Activated naive CD8-positive, alpha-beta T cell treated with anti-CD3 and anti-CD28 coated beads, Interleukin-2, amount 10 ng/mL, durations not matched to agents 7 days and 5 days (primary cell): ENCODE results near the gene PPP6R1. TPM values are rescaled to one million over a fixed set of nuclear protein-coding genes. Genes with fewer than 3 reads are reported as not detected.

Source experiments
- ATAC-seq: fragments of 150-1000 bp; cut with Tn5 transposase; one replicate; pipeline ENCODE4 v1.10.0; 2021; ENCODE audit warnings: low read depth, moderate library complexity
- POLR2A ChIA-PET: fragments of 350-600 bp; sonication (Branson Sonifier 250); formaldehyde crosslinking; loops from one replicate; lab custom pipeline; 2021; ENCODE audit warnings: antibody characterized with exemption; lab: Charles Lee
- DNase-seq: peaks from one replicate; pipeline ENCODE4 v3.0.0; 2021
- H3K27ac Mint-ChIP-seq: one replicate; pipeline ENCODE4 v1.8.0; 2022; ENCODE audit warnings: mild to moderate bottlenecking, mixed read lengths
- H3K27me3 Mint-ChIP-seq: one replicate; pipeline ENCODE4 v1.8.0; 2022; ENCODE audit warnings: mild to moderate bottlenecking, moderate library complexity, mixed read lengths
- H3K36me3 Mint-ChIP-seq: one replicate; pipeline ENCODE4 v1.8.0; 2021; ENCODE audit warnings: mild to moderate bottlenecking, mixed read lengths
- H3K4me1 Mint-ChIP-seq: one replicate; pipeline ENCODE4 v1.8.0; 2021; ENCODE audit warnings: mixed read lengths
- H3K4me3 Mint-ChIP-seq: one replicate; pipeline ENCODE4 v1.8.0; 2022; ENCODE audit warnings: mild to moderate bottlenecking, moderate library complexity, mixed read lengths
- H3K9me3 Mint-ChIP-seq: one replicate; pipeline ENCODE4 v1.8.0; 2021; ENCODE audit warnings: mixed read lengths
- total RNA-seq, 2 experiments: library from RNA; stranded (reverse); gene quantifications; one replicate each; pipeline ENCODE4 v1.2.3, GENCODE V29; 2021

Gene PPP6R1
- total RNA-seq, 2 experiments from 2014 or later: 211 to 226 TPM

GRCh38 chr19:55252760-55253663 is 5.8 kb downstream of the PPP6R1 start:
- Mint-ChIP-seq H3K36me3 (peaks cover 34% of the 10 kb centered on the region), H3K9me3 (no peaks in the 10 kb centered on the region), H3K27ac (peak overlapping the region; percentile 99), H3K4me1 (peaks cover 55% of the 10 kb centered on the region), H3K4me3 (peak overlapping the region; percentile 99), H3K27me3 (no peaks in the 10 kb centered on the region)
- POLR2A ChIA-PET: interaction anchor here (0.6 to 8.4 kb wide), 11 partner anchors 9 to 881 kb away, joined by 3 to 120 read pairs (median 10); partner anchors contain the start of genes HSPBP1, KMT5C, PPP1R12C and TMEM238
- DNase-seq: no peak
- no peak for ATAC-seq

- H3K27me3 Mint-ChIP-seq: no peaks in the 10 kb centered on the region
- H3K9me3 Mint-ChIP-seq: no peaks in the 10 kb centered on the region
- DNase-seq: no peak
- H3K27ac Mint-ChIP-seq: peak overlapping the region; percentile 95
- H3K36me3 Mint-ChIP-seq: peaks cover 30% of the 10 kb centered on the region
- POLR2A ChIA-PET: interaction anchor here (0.6 to 2.0 kb wide), 2 partner anchors 8 to 10 kb away, joined by 3 to 8 read pairs; partner anchors contain the start of gene PPP6R1
- peak overlapping the region; percentile 99 for H3K4me3 Mint-ChIP-seq
- H3K4me1 Mint-ChIP-seq: peaks cover 45% of the 10 kb centered on the region
- peak; percentile 4 for ATAC-seq
Measured at GRCh38 chr19:55251341-55252081, 7.3 kb downstream of the PPP6R1 start.

GRCh38 chr19:55250262-55251036 is 8.4 kb downstream of the PPP6R1 start:
- Mint-ChIP-seq H3K27ac (peak overlapping the region; percentile 95), H3K4me3 (peak overlapping the region; percentile 99), H3K9me3 (no peaks in the 10 kb centered on the region), H3K36me3 (peaks cover 22% of the 10 kb centered on the region), H3K4me1 (peaks cover 35% of the 10 kb centered on the region), H3K27me3 (no peaks in the 10 kb centered on the region)
- POLR2A ChIA-PET: interaction anchor here (2.0 kb wide), 1 partner anchor 9 kb away, joined by 8 read pairs; the partner anchor contains the start of gene PPP6R1
- no peak for ATAC-seq
- no peak for DNase-seq

- H3K4me1 Mint-ChIP-seq: peaks cover 32% of the 10 kb centered on the region
- no peak for DNase-seq
- POLR2A ChIA-PET: interaction anchor here (2.0 kb wide), 1 partner anchor 10 kb away, joined by 8 read pairs; the partner anchor contains the start of gene PPP6R1
- H3K27me3 Mint-ChIP-seq: no peaks in the 10 kb centered on the region
- no peaks in the 10 kb centered on the region for H3K9me3 Mint-ChIP-seq
- no peak for ATAC-seq
- H3K4me3 Mint-ChIP-seq: no peak overlapping the region
- H3K27ac Mint-ChIP-seq: no peak overlapping the region
- peaks cover 19% of the 10 kb centered on the region for H3K36me3 Mint-ChIP-seq
Measured at GRCh38 chr19:55249841-55250240, 9.0 kb downstream of the PPP6R1 start.

GRCh38 chr19:55248704-55249103 is 10.1 kb downstream of the PPP6R1 start:
- ATAC-seq: no peak
- H3K4me3 Mint-ChIP-seq: no peak overlapping the region
- no peak for DNase-seq
- no peaks in the 10 kb centered on the region for H3K9me3 Mint-ChIP-seq
- no peaks in the 10 kb centered on the region for H3K27me3 Mint-ChIP-seq
- H3K36me3 Mint-ChIP-seq: peaks cover 18% of the 10 kb centered on the region
- POLR2A ChIA-PET: interaction anchor here (0.6 kb wide), 1 partner anchor 64 kb away, joined by 3 read pairs; no protein-coding TSS in a partner anchor
- H3K27ac Mint-ChIP-seq: peak overlapping the region; percentile 48
- H3K4me1 Mint-ChIP-seq: peaks cover 27% of the 10 kb centered on the region

GRCh38 chr19:55248166-55248675 is 10.6 kb downstream of the PPP6R1 start:
- DNase-seq (no peak), ATAC-seq (no peak)
- Mint-ChIP-seq H3K27me3 (no peaks in the 10 kb centered on the region), H3K36me3 (peaks cover 14% of the 10 kb centered on the region), H3K4me3 (no peak overlapping the region), H3K4me1 (peaks cover 22% of the 10 kb centered on the region), H3K27ac (peak overlapping the region; percentile 48), H3K9me3 (no peaks in the 10 kb centered on the region)
- POLR2A ChIA-PET: interaction anchor here (0.6 kb wide), 1 partner anchor 64 kb away, joined by 3 read pairs; no protein-coding TSS in a partner anchor

GRCh38 chr19:55247621-55248099 is 11.2 kb downstream of the PPP6R1 start:
- H3K9me3 Mint-ChIP-seq: no peaks in the 10 kb centered on the region
- H3K4me1 Mint-ChIP-seq: peaks cover 21% of the 10 kb centered on the region
- peak; percentile 22 for DNase-seq
- H3K27ac Mint-ChIP-seq: no peak overlapping the region
- H3K27me3 Mint-ChIP-seq: no peaks in the 10 kb centered on the region
- POLR2A ChIA-PET: no interaction called here
- no peak overlapping the region for H3K4me3 Mint-ChIP-seq
- H3K36me3 Mint-ChIP-seq: peaks cover 16% of the 10 kb centered on the region
- no peak for ATAC-seq

DNA sequence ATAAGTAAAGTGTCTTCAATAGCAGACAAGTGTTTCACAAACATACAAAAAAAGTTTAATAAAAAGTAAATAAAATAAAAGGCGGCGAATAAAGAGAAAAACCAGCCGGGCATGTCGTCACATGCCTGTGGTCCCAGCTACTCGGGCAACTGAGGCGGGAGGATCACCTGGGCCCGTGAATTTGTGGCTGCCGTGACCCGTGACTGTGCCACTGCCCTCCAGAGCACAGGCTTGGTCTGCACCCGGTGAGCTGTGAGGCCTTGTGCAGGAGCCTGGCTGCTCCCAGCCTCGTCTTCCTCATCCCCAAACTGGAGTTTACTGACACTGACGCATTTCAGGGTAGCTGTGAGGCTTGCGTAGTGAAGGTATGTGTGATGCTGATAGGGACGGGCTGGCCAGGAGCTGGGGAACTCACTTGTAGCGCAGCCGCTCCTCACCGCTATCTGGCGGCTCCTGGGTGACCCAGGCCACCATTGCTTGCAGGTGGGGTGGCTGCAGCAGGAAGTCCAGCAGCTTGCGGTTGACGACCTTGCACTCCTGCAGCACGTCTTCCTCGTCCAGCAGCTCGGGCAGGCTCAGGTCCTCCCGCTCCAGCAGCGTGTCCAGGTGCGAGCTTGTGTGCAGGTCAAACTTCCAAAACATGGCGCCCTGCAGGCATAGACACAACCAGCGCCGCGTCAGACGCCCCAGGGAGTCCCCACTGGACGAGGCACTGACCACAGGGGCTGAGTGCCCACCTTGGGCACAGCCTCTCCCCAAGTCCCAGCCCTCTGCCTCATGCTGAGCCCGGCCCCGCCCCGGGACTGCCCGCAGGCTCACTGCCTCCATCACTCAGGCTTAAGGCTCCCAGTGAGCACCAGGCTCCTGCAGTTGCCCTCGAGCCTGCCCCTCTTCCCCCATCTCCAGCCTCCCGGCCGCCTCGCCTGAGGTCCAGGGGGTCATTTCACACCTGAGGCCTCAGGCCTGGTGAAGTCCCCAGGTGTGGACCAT is 12.1 kb downstream of the PPP6R1 start:
- no peak for DNase-seq
- POLR2A ChIA-PET: interaction anchor here (1.3 to 1.8 kb wide), 2 partner anchors 10 to 93 kb away, joined by 3 to 13 read pairs; partner anchors contain the start of gene KMT5C
- no peak for ATAC-seq
- Mint-ChIP-seq H3K4me1 (peaks cover 19% of the 10 kb centered on the region), H3K9me3 (no peaks in the 10 kb centered on the region), H3K36me3 (peaks cover 15% of the 10 kb centered on the region), H3K4me3 (no peak overlapping the region), H3K27ac (no peak overlapping the region), H3K27me3 (no peaks in the 10 kb centered on the region)

- H3K27me3 Mint-ChIP-seq: no peaks in the 10 kb centered on the region
- H3K36me3 Mint-ChIP-seq: peaks cover 11% of the 10 kb centered on the region
- POLR2A ChIA-PET: interaction anchor here (1.3 to 2.7 kb wide), 3 partner anchors 9 to 94 kb away, joined by 3 to 13 read pairs (median 13); partner anchors contain the start of gene KMT5C
- H3K4me1 Mint-ChIP-seq: peaks cover 6% of the 10 kb centered on the region
- H3K9me3 Mint-ChIP-seq: no peaks in the 10 kb centered on the region
- no peak overlapping the region for H3K27ac Mint-ChIP-seq
- no peak overlapping the region for H3K4me3 Mint-ChIP-seq
- ATAC-seq (no peak), DNase-seq (no peak)
Measured at GRCh38 chr19:55245236-55245904, 13.4 kb downstream of the PPP6R1 start.

DNA sequence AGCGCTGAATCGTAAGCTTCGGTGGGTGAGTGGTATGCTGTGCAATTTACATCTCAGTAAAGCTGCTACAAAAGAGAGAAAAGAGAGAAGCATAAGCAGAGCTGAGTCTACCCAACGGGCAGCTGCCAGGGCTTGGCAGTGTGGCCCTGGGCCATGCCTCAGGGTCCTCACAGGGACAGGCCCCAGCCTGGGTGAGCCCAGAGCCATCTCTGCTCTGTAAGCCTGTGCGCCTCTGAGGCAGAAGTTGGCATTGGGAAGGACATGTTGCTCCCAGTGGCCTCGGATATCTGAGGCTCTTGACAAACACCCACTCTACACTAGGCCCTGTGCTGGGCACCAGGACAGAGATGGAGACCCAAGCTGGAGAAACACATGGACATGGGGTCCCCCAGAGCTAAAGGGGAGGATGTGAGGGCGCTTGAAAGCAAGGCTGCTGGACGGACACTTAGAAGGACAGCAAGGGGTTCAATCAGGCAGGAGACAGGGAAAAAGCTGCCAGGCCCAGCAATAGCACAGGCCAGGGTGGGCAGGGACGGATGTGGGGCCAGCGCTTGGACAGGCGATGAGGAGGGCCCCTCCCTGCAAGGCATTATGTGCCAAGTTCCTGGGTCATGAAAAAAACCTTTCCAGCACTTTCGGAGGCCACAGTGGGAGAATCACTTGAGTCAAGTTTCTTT is 14.7 kb downstream of the PPP6R1 start:
- H3K4me3 Mint-ChIP-seq: no peak overlapping the region
- DNase-seq: no peak
- peaks cover 6% of the 10 kb centered on the region for H3K4me1 Mint-ChIP-seq
- H3K9me3 Mint-ChIP-seq: no peaks in the 10 kb centered on the region
- ATAC-seq: no peak
- peaks cover 11% of the 10 kb centered on the region for H3K36me3 Mint-ChIP-seq
- peak overlapping the region; percentile 13 for H3K27ac Mint-ChIP-seq
- POLR2A ChIA-PET: interaction anchor here (1.5 to 2.7 kb wide), 2 partner anchors 10 to 15 kb away, joined by 4 to 13 read pairs; no protein-coding TSS in a partner anchor
- no peaks in the 10 kb centered on the region for H3K27me3 Mint-ChIP-seq
